ENCODE results near the gene LRRC42. TPM values are rescaled to one million over a fixed set of nuclear protein-coding genes. Genes with fewer than 3 reads are reported as not detected.

LRRC42 gene
- total RNA-seq, 1 donor from 2014 or later, result 63.5 TPM

Other genes with a start within 250 kb of the LRRC42 start
- gene GLIS1, start 207.2 kb upstream of the LRRC42 start, total RNA-seq, result not detected in 2 replicates
- gene NDC1, start 108.1 kb upstream of the LRRC42 start, total RNA-seq, result 25.2 and 25.5 TPM in 2 replicates
- gene YIPF1, start 56.6 kb upstream of the LRRC42 start, total RNA-seq, result 34.5 and 37.3 TPM in 2 replicates
- 1.1 and 1.3 TPM in 2 replicates for gene DIO1, start 52.2 kb upstream of the LRRC42 start, total RNA-seq
- gene IFT25, start 651 bp upstream of the LRRC42 start, total RNA-seq, result 35.4 and 39.2 TPM in 2 replicates
- gene LDLRAD1, start 71.8 kb downstream of the LRRC42 start, total RNA-seq, result 0.20 and 0.84 TPM in 2 replicates
- gene TMEM59, start 106.9 kb downstream of the LRRC42 start, total RNA-seq, result 196 and 205 TPM in 2 replicates
- gene TCEANC2, start 107.3 kb downstream of the LRRC42 start, total RNA-seq, result 6.5 and 6.7 TPM in 2 replicates
- gene CDCP2, start 206.7 kb downstream of the LRRC42 start, total RNA-seq, result not detected in 2 replicates